HG03095 (cell line): ENCODE data around the gene SPOP.
A peak's percentile ranks its signal among the peaks of the same experiment; 100 is the strongest.
"Not testable (repeated sequence)": the region's sequence is repeated elsewhere in the genome, so short reads cannot be mapped to it uniquely, and the experiment has no call there.

ENCODE experiments used
- ATAC-seq: cut with Tn5 transposase; IDR thresholded peaks from one replicate; pipeline ENCODE4 v1.9.1; 2021; ENCODE audit warnings: moderate library complexity; ENCODE audit not compliant: unreplicated experiment

The SPOP gene

DNA sequence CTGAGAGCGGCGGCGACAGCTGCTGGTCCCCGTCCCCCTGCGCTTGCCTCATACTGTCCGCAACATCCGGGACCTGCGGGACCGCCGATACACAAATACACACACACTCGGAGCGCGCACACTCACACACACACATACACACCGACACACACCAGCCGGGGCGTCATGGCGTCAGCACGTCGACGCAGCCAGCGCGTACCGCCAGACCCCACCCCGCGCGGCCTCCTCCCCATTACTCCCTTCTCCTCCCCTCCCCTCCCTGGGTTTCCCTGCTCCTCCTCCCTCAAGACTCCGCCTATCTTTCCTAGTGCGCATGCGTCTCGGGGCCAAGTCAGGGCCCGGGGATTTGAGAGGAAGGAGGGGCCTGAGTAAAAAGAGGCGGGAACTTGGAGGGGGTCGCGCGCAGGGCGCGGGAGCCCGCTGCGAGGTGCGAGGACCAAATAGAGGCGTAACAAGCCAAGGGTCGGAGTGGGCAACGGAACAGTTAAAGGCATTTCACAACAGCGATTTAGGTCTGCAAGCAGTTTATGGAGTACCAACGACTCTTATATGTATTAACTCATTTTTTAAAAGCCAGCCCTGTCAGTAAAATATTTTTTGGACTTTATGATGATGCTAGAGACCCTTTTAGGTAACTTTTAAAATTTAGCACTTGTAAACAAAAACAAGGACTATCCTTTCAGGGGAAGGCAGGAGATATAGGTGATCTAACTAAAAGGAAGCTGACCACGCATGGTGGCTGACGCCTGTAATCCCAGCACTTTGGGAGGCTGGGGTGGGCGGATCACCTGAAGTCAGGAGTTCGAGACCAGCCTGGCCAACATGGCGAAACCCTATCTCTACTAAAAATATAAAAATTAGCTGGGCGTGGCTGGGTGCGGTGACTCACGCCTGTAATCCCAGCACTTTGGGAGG is at the start of gene SPOP:
Gene SPOP, minus strand, starts transcription at position 165 of the 915 bp plus-strand sequence. CDS start 55,287 bp downstream, outside the sequence.
- peak; percentile 68 for ATAC-seq

DNA sequence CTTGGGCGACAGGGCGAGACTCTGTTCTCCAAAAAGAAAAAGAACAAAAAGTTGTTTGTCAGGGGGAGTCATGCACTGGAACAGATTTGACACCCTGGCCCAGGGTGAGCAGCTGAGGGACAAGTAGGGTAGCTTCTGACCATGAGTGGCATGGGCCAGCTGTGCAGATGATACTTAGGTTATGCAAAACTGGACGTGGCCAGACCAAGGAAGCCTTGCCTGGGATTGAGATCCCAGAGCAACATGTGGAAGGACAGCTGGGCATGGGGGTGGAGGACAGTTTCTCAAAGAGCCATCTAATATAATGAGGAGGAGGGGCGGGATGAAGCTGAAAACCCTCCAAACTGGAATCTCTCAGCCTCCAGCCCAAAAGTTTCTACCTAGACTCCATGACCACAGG is 49.5 kb upstream of the SPOP start:
- no peak for ATAC-seq

DNA sequence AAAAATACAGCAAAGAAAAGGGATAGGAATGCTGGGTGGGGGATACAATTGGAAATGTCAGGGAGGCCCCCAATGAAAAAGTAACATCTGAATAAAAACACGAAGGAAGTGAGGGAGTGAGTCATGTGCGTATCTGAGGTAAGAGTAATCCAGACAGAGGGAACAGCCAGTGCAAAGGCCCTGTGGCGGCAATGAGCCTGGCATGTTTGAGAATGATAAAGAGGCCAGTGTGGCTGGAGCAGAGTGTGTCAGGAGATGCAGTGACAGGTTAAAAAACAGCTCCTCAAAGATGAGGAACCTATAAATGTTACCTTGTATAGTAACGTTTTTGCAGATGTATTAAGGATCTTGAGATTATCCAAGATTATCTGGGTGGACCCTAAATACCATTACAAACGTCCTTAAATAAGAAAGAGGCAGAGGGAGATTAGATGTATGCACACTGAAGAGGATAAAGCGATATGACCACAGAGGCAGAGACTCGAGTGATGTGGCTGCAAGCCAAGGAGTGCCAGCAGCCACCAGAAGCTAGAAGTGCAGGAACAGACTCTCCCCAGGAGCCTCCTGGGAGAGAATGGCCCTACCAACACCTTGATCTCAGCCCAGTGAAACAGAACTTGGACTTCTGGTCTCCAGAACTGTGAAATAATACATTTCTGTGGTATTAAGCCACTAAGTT is 47.7 kb upstream of the SPOP start:
- ATAC-seq = no peak

DNA sequence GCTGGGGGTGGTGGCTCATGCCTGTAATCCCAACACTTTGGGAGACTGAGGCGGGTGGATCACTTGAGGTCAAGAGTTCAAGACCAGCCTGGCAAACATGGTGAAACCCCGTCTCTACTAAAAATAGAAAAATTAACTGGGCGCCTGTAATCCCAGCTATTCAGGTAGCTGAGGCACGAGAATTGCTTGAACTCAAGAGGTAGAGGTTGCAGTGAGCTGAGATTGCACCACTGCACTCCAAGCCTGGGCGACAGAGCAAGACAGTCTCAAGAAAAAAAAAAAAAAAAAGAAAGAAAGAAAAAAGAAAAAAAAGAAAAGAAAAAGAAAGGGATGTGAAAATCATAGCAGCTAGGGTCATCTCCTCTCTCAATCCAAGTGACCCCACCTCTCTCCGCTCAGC is 46.7 kb upstream of the SPOP start:
- not testable (repeated sequence) for ATAC-seq

- ATAC-seq = no peak
These were observed 45.5 kb upstream of the SPOP start for GRCh38 chr17:49723423-49723822.

- ATAC-seq = no peak
These were observed 44.2 kb upstream of the SPOP start for GRCh38 chr17:49722066-49722465.

- no peak for ATAC-seq
These were observed 39.5 kb upstream of the SPOP start for GRCh38 chr17:49717371-49717861.

DNA sequence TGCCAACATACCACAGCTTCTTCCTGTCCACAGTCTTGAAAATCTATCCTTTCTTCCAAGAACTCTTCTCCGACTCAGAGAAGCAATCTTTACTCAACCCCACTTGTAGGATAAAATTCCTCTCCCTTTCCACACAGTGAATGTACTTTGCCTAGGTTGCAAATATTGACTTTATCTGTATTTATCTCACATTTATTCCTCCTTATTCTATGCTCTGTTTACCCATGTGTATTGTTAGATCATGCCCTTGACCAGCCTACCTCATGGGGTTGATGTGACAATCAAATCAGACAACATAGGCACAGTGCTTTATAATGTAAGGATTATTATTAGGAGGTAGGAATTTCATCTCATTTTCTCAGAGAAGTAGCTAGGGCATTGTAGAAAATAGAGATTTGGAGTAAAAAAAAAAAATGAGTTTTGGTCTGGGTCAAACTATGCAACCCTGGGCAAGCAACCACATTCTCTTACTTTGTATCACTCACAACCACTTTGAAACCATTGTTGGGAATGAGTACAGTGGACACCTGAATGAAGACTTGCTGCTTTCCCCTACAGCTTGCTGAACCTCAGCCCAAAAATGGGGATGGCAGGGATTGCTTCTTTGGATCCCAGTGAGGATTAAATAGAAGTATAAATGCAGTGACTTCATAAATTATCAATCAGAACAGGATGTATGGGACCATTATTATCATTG is 38.9 kb upstream of the SPOP start:
- ATAC-seq = no peak

GRCh38 chr17:49715717-49716279 is 37.9 kb upstream of the SPOP start:
- ATAC-seq = no peak

DNA sequence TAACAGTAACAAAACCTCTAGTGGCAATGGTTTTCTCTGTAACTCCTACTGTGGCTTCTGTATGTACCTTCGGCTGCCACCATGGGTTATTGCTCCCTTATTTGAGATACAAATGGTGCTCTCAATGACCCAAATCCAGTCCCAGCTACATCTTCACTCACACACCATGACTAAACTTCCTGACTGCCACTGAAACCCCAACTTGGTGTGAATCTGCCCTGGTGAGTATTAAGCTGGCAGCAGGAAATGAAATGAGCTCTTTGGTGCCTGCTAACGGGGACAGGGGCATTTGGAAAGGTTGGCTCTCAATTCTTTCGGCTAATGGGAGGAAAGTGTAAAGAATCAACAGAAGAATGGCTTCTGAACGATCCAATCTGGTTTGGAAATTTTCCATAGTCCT is 37.3 kb upstream of the SPOP start:
- ATAC-seq = no peak

DNA sequence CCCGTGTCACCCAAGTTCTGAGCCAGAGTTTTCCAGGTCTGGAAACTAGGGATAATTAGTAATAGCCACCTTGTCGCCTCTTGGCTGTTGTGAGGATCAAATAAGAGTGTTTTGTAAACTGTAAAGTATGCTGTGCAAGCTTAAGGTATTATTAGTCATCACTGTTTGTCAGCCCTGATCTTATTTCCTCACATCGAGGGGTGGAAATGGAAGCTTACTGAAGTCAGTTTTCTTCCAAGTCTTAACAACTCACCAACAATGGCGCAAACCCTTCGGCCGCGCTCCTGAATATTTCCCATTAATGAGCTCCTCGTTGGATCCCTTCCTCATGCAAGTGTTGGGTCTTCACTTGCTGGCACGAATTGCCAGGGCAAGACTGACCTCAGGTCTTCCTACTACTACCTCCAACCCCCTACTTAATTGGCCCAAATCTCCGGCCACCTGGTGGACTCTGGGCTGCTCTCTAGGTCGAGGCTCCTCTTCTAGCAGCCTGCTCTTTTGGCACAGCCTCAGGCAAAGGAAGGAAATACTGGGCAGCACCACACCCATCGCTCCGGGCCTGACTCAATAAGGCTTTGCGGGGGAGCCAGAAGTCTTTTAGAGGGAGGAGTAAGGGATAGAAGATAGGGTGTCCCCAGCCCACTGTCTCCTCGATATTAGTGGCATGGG is 30.8 kb upstream of the SPOP start:
- ATAC-seq = no peak

DNA sequence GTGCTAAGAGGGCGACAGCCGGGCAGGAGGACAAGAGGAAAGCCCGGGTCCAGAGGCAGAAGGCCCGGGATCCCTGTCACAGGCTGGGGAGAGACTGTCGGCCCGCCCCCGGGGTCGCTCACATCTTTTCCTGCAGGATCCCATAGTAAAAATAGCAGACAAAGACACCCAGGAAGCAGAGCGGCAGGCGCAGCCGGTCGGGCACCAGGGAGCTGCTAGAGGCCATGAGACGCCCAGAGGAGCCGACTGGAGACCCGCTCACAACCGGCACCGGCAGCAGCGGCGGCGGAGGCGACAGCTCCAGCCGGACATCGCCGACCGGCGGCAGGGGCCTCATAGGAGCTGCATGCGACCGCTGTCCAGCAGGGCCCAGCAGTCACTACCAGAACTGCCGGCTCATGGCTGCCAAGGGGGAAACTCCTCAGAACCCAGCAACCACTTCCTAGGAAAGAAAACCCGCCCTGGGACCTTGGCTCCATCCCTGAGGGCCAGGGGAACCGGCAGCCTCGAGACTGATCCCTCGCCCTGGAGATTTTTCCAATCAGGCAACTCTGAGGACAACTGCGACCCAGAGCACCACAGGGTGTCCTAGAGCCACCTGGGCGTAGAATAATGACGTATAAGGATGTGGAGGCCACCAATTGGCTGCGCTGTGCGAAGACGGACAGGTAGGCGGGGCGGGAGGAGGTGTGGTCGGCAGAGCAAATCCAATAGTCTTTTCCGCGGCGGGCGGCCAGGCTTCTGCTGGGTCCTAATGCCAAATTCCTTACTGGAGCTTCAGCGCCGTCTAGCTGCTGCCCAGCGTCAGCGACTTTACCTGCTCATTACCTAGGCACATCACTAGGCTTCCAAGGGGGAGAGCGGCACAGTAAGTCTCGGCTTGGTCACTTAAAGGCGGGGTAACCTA is 30.0 kb upstream of the SPOP start, which contains the start of gene SLC35B1:
Gene SLC35B1, minus strand, starts transcription at position 357 of the 907 bp plus-strand sequence. Its CDS starts 131 bp downstream, at position 226.
- ATAC-seq = peak; percentile 78

DNA sequence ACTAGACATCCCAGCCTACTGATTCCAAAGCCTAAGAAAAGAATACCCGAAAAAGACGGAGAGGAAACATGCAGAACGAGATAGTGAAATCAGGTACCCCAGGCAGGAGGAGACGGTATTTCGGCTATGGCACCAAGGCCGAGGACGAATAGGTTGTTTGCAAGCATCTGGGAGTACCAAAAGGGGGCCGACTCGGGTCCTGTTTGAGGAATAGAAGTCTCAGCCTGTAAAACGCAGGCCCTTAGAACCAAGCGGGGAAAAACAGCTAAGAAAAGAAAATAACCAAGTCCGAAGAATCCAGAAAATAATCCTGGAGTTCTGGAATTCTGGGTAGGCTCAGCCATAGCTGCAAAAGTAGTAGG is 29.3 kb upstream of the SPOP start:
- no peak for ATAC-seq

DNA sequence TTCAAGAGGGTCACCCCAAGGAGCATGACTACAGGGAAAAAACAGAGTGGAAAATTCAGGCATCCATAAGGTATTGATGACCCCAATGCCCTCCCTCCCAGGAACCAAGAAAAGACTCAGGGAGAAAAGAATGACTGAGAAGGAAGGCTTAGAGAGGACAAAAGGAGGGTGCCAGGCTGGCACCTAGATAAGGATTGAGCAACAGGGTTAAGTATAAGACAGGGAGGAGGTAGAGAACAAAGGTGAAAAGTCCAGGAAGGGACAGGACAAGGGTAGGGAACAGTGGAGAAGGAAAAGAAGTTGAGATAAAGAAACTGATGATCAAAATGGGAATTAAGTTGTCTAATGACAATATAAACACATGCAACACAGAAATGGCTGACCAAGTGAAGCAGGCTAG is 27.4 kb upstream of the SPOP start:
- no peak for ATAC-seq

DNA sequence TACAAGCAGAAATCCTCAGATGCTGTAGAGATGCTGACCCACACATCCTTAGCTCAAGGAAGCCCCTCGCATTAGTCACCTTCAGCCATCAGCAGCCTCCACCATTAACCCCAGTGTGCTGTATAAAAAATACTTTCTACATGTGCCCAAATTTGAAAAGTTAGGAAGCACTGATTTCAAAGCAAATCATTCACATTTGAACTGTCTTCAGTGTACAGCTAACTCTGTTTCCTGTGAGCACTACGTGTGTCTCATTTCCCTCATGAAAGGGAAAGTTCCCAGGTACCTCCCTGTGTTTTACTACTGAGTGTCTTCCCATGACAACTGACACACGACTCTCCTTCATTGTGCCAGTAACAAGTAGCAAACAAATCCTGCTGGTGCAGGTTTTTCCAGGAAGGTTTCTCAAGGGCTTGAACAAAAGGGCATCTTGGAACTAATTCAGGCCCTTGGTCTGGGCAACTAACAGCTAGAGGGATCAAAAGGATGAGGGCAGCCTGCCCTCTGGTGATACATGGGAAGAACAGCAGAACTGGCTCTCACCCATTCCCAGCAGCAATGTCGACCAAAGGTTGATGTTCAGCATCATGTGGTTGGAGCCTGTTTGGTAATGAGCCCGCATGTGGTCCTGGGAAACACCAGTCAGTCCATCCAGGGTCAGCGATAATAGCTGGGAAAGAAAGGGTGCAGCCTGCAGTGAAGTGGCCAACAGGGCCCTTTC is 25.8 kb upstream of the SPOP start:
- no peak for ATAC-seq

- ATAC-seq = no peak
These were observed 23.1 kb upstream of the SPOP start for GRCh38 chr17:49700960-49701359.

DNA sequence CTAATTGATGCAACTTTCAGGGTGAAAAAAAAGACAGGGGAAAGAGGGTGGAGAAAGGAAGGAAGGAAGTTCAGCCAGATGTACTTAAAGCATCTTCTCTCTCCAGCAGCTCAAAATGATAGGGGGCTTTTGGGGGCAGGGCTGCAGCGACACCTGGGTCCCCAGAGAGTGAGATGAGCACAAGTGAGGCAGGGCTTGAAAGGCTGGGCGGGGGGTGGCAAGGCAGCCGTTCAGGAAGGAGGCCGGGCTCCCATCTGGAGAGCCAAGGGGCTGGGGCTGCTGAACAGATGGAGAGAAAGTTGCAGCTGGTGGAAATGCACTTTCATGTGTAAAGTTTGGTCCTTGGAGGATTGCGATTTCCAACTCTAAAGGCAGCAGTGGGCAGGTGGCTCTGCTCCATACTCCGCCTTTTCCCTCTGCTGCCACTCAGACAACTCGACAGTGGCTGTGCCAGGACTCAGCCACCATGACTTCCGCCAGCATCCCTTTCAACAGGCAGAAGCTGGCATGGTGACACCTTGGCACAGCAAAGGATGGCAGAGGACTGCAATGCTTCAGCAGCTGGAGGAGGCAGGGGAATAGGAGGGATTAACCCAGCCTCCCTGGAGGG is 22.2 kb upstream of the SPOP start:
- ATAC-seq = no peak

DNA sequence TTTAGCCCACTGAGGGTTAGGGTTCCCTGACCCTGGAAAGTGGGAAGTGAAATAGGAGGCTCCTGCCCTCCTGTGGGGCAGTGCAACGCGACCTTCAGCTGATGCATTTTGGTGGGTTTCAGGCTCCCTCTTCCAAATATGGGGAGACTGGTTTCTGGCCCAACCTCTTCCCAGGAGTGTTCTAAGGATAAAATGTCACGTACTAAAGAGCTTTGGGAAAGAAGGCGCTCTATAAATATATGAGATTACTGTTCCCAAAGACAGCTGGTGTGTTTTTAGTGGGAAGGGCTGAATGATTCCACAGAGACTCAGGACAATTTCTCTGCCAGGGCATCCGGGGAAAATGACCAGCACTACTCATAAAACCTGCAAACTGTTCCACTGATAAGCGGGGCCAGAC is 20.1 kb upstream of the SPOP start:
- no peak for ATAC-seq
